Fibroblast of peridontal ligament (primary cell): ENCODE measurements around the gene ANKUB1.

Experiments used
- DNase-seq: peaks from one replicate; pipeline ENCODE4 v3.0.0-alpha.2; 2010; ENCODE audit errors: extremely low read depth

The ANKUB1 gene

GRCh38 chr3:149808209-149808829 lies 16.0 kb upstream of the ANKUB1 start:
- DNase-seq: peak; percentile 86

- no peak for DNase-seq
Observed at GRCh38 chr3:149806171-149806778, 13.9 kb upstream of the ANKUB1 start.

- DNase-seq: no peak
Observed at GRCh38 chr3:149801639-149802038, 9.3 kb upstream of the ANKUB1 start.

GRCh38 chr3:149801195-149801594 lies 8.8 kb upstream of the ANKUB1 start:
- no peak for DNase-seq

- DNase-seq: no peak
Observed at GRCh38 chr3:149800693-149801092, 8.3 kb upstream of the ANKUB1 start.

- DNase-seq: no peak
Observed at GRCh38 chr3:149796026-149796425, 3.7 kb upstream of the ANKUB1 start.

GRCh38 chr3:149790698-149791097 lies 1.7 kb downstream of the ANKUB1 start:
- DNase-seq: no peak

- DNase-seq: peak; percentile 37
Observed at GRCh38 chr3:149790268-149790667, 2.1 kb downstream of the ANKUB1 start.

- DNase-seq: no peak
Observed at GRCh38 chr3:149784064-149784704, 8.2 kb downstream of the ANKUB1 start.

- DNase-seq: peak; percentile 60
Observed at GRCh38 chr3:149783576-149783975, 8.8 kb downstream of the ANKUB1 start.

GRCh38 chr3:149781741-149782140 lies 10.6 kb downstream of the ANKUB1 start:
- no peak for DNase-seq

- DNase-seq: no peak
Observed at GRCh38 chr3:149781211-149781610, 11.1 kb downstream of the ANKUB1 start.

- no peak for DNase-seq
Observed at GRCh38 chr3:149777414-149778214, 14.7 kb downstream of the ANKUB1 start.

- DNase-seq: no peak
Observed at GRCh38 chr3:149776170-149776569, 16.2 kb downstream of the ANKUB1 start.

- no peak for DNase-seq
Observed at GRCh38 chr3:149772861-149773260, 19.5 kb downstream of the ANKUB1 start.

GRCh38 chr3:149771652-149772271 lies 20.6 kb downstream of the ANKUB1 start:
- DNase-seq: peak; percentile 47

GRCh38 chr3:149770246-149770645 lies 22.1 kb downstream of the ANKUB1 start:
- DNase-seq: no peak

GRCh38 chr3:149768704-149769103 lies 23.6 kb downstream of the ANKUB1 start:
- DNase-seq: no peak

- no peak for DNase-seq
Observed at GRCh38 chr3:149767720-149768119, 24.6 kb downstream of the ANKUB1 start.

- DNase-seq: peak; percentile 73
Observed at GRCh38 chr3:149765762-149766334, 26.5 kb downstream of the ANKUB1 start.

- no peak for DNase-seq
Observed at GRCh38 chr3:149764302-149764701, 28.1 kb downstream of the ANKUB1 start.
